Smooth muscle cell (in vitro differentiated cells): ENCODE results near the gene CCDC120. TPM values are rescaled to one million over a fixed set of nuclear protein-coding genes. Genes with fewer than 3 reads are reported as not detected.

Experiments used
- DNase-seq: peaks from one replicate; lab custom pipeline; 2025; ENCODE audit not compliant: unreplicated experiment; lab: John Stamatoyannopoulos, UW
- H2AFZ ChIP-seq: fragments of 200-600 bp; sonication (generic); 2 replicates; pipeline ENCODE4 v1.6.0; 2016; ENCODE audit warnings: antibody characterized with exemption, low read depth, mild to moderate bottlenecking
- H3F3A ChIP-seq: fragments of 200-600 bp; sonication (generic); 2 replicates; pipeline ENCODE4 v1.6.0; 2017; ENCODE audit warnings: antibody characterized with exemption, low read depth
- H3K27ac ChIP-seq: fragments of 200-600 bp; sonication (generic); 2 replicates; pipeline ENCODE4 v1.5.1; 2016; ENCODE audit warnings: low read depth, mild to moderate bottlenecking
- H3K27me3 ChIP-seq: fragments of 200-600 bp; sonication (generic); 2 replicates; pipeline ENCODE4 v1.6.1; 2016; ENCODE audit warnings: low read depth, mild to moderate bottlenecking
- H3K36me3 ChIP-seq: fragments of 200-600 bp; sonication (generic); 2 replicates; pipeline ENCODE4 v1.5.1; 2016; ENCODE audit warnings: low read depth
- H3K4me1 ChIP-seq: fragments of 200-600 bp; sonication (generic); 2 replicates; pipeline ENCODE4 v1.5.1; 2016; ENCODE audit warnings: low read depth
- H3K4me2 ChIP-seq: fragments of 200-600 bp; sonication (generic); 2 replicates; pipeline ENCODE4 v1.6.0; 2016; ENCODE audit warnings: mild to moderate bottlenecking
- H3K4me3 ChIP-seq: fragments of 200-600 bp; sonication (generic); 2 replicates; pipeline ENCODE4 v1.5.1; 2016; ENCODE audit warnings: mild to moderate bottlenecking
- H3K79me2 ChIP-seq: fragments of 200-600 bp; sonication (generic); 2 replicates; pipeline ENCODE4 v1.6.0; 2016; ENCODE audit warnings: low read depth, mild to moderate bottlenecking
- H3K9ac ChIP-seq: fragments of 200-600 bp; sonication (generic); 2 replicates; pipeline ENCODE4 v1.6.0; 2016; ENCODE audit warnings: low read depth
- H3K9me3 ChIP-seq: fragments of 200-600 bp; sonication (generic); replicated peaks from 2 replicates; pipeline ENCODE4 v1.5.1; 2016; ENCODE audit warnings: low read depth
- H4K20me1 ChIP-seq: fragments of 200-600 bp; sonication (generic); 2 replicates; pipeline ENCODE4 v1.6.0; 2016; ENCODE audit warnings: low read depth
- CTCF ChIP-seq: fragments of 200-600 bp; sonication (generic); IDR thresholded peaks from 2 replicates; pipeline ENCODE4 v1.5.1; 2017; ENCODE audit warnings: borderline replicate concordance, mild to moderate bottlenecking, antibody characterized with exemption; ENCODE audit not compliant: insufficient read depth, poor library complexity, severe bottlenecking
- WGBS: methylation state at CpG from one replicate; pipeline ENCODE4 v1.1.7; 2016; ENCODE audit warnings: low lambda C conversion rate; 5-methylcytosine and 5-hydroxymethylcytosine counted together
- polyA plus RNA-seq: library from polyadenylated mRNA; unstranded; fragments of >200 nt; fragmentation: Nextera tagmentation; extraction: Ambion mirVana; gene quantifications from 2 replicates; pipeline ENCODE4 v1.2.1, GENCODE V29; 2016
- total RNA-seq: library from RNA; depleted of rRNA; stranded (reverse); fragments of >200 nt; gene quantifications from 2 replicates; pipeline ENCODE4 v1.2.3, GENCODE V29; 2014

The CCDC120 gene
- total and polyA plus RNA-seq, 2 experiments from 2014 or later, result 2.0 to 5.4 TPM

GRCh38 chrX:49110417-49110816 lies 51.6 kb downstream of the CCDC120 start:
- Histone ChIP-seq H3K27ac (no peak overlapping the region), H3K36me3 (peaks cover 4% of the 10 kb centered on the region), H3K9me3 (no peaks in the 10 kb centered on the region), H3F3A (no peaks in the 10 kb centered on the region), H3K27me3 (no peaks in the 10 kb centered on the region), H3K4me1 (no peaks in the 10 kb centered on the region), H3K79me2 (no peaks in the 10 kb centered on the region), H2AFZ (no peak overlapping the region), H3K4me3 (no peak overlapping the region), H3K9ac (no peak overlapping the region), H4K20me1 (no peaks in the 10 kb centered on the region), H3K4me2 (no peak overlapping the region)
- WGBS, result 80% methylated on average over 3 of the region's 3 CpGs
- DNase-seq, result no peak
- TF ChIP-seq CTCF, result no peak

GRCh38 chrX:49111791-49112190 lies 53.0 kb downstream of the CCDC120 start:
- H3K27me3 ChIP-seq, result no peaks in the 10 kb centered on the region
- H3K27ac ChIP-seq, result no peak overlapping the region
- no peak overlapping the region for H2AFZ ChIP-seq
- no peaks in the 10 kb centered on the region for H4K20me1 ChIP-seq
- no peaks in the 10 kb centered on the region for H3K79me2 ChIP-seq
- H3K4me1 ChIP-seq, result no peaks in the 10 kb centered on the region
- WGBS, result 87% methylated on average over 3 of the region's 3 CpGs
- no peak overlapping the region for H3K4me2 ChIP-seq
- TF ChIP-seq CTCF, result no peak
- H3K36me3 ChIP-seq, result peaks cover 4% of the 10 kb centered on the region
- no peaks in the 10 kb centered on the region for H3K9me3 ChIP-seq
- H3K4me3 ChIP-seq, result no peak overlapping the region
- DNase-seq, result no peak
- H3K9ac ChIP-seq, result no peak overlapping the region
- no peaks in the 10 kb centered on the region for H3F3A ChIP-seq

- TF ChIP-seq CTCF, result no peak
- Histone ChIP-seq H3K9me3 (no peaks in the 10 kb centered on the region), H3K27me3 (no peaks in the 10 kb centered on the region), H3K79me2 (no peaks in the 10 kb centered on the region), H3K4me1 (no peaks in the 10 kb centered on the region), H2AFZ (no peak overlapping the region), H4K20me1 (no peaks in the 10 kb centered on the region), H3K27ac (no peak overlapping the region), H3K9ac (no peak overlapping the region), H3K36me3 (peaks cover 4% of the 10 kb centered on the region), H3F3A (no peaks in the 10 kb centered on the region), H3K4me3 (no peak overlapping the region), H3K4me2 (no peak overlapping the region)
- DNase-seq, result no peak
- WGBS, result 84% methylated on average over 8 of the region's 8 CpGs
These were observed 57.3 kb downstream of the CCDC120 start for GRCh38 chrX:49116076-49116475.

- H3K9me3 ChIP-seq, result no peaks in the 10 kb centered on the region
- no peaks in the 10 kb centered on the region for H3K4me1 ChIP-seq
- DNase-seq, result no peak
- peaks cover 3% of the 10 kb centered on the region for H3K36me3 ChIP-seq
- no peak overlapping the region for H2AFZ ChIP-seq
- no peaks in the 10 kb centered on the region for H3F3A ChIP-seq
- no peak overlapping the region for H3K4me2 ChIP-seq
- no peaks in the 10 kb centered on the region for H3K79me2 ChIP-seq
- no peak overlapping the region for H3K27ac ChIP-seq
- H4K20me1 ChIP-seq, result no peaks in the 10 kb centered on the region
- no peaks in the 10 kb centered on the region for H3K27me3 ChIP-seq
- H3K9ac ChIP-seq, result no peak overlapping the region
- H3K4me3 ChIP-seq, result no peak overlapping the region
- whole genome bisulfite sequencing, result 83% methylated on average over 5 of the region's 5 CpGs
- no peak for TF ChIP-seq CTCF
These were observed 57.9 kb downstream of the CCDC120 start for GRCh38 chrX:49116716-49117115.
